Peyer's patch (tissue), 4 donors: ENCODE data around the gene SWT1.

ENCODE experiments used
- POLR2A ChIP-seq, 2 donors: fragments of 450-650 bp; IDR thresholded peaks; one replicate each; pipeline ENCODE4 v1.5.1; 2017; ENCODE audit warnings: antibody characterized with exemption in 2 of 2, mild to moderate bottlenecking in 2 of 2, moderate library complexity in 2 of 2
- TF ChIP-seq, protein P1 (sequence below), 6 experiments: fragments of 450-650 bp in 4 of 6; fragments of 200-600 bp in 2 of 6; sonication (generic) in 1 of 6; IDR thresholded peaks; one replicate each; pipeline ENCODE4 v1.5.1; 2017 to 2019; ENCODE audit warnings: antibody characterized with exemption in 6 of 6, mild to moderate bottlenecking in 3 of 6, moderate library complexity in 1 of 6

DNA sequence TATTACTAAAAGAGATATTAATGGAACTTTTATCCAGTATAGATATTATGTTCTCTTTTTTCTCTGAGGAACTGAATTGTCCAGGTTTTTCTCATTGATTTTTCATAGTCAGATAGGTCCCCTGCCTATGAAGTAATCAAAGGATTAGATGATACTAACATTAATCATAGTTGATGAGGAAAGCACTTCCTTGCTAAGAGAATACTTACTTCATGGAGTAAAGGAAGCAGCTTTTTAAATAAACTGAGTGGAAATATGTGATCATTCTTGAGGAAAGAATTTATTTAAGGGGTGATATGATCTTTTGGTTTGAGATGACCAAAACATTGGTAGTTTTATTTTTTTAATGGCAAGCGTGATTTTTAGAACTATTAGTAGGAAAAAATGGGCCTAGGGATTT is 58.9 kb downstream of the SWT1 start:
- TF ChIP-seq, protein P1, sequence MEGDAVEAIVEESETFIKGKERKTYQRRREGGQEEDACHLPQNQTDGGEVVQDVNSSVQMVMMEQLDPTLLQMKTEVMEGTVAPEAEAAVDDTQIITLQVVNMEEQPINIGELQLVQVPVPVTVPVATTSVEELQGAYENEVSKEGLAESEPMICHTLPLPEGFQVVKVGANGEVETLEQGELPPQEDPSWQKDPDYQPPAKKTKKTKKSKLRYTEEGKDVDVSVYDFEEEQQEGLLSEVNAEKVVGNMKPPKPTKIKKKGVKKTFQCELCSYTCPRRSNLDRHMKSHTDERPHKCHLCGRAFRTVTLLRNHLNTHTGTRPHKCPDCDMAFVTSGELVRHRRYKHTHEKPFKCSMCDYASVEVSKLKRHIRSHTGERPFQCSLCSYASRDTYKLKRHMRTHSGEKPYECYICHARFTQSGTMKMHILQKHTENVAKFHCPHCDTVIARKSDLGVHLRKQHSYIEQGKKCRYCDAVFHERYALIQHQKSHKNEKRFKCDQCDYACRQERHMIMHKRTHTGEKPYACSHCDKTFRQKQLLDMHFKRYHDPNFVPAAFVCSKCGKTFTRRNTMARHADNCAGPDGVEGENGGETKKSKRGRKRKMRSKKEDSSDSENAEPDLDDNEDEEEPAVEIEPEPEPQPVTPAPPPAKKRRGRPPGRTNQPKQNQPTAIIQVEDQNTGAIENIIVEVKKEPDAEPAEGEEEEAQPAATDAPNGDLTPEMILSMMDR (IDR thresholded peaks at IDR 0.05), result no peak
- no peak for TF ChIP-seq POLR2A (IDR thresholded peaks at IDR 0.05)
